ENCODE results near the gene MAP3K2.
A peak's percentile ranks its signal among the peaks of the same experiment; 100 is the strongest.

The MAP3K2 gene

DNA sequence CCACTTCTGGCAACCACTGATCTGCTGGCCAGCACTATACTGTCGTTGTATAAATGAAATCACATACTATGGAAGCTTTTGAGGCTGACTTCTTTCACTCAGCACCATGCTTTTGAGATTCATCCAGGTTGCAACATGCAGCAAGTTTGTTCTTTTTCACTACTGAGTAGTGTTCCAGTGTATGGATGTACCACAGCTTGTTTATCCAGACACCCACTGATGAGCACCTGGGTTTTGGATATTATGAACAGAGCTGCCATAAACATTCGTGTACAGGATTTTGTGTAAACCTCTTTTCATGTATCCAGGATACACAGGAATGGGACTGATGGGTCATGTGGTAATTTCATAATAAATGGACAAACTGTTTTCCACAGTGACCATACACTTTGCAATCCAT lies 104.5 kb downstream of the MAP3K2 start:
- DNase-seq (ENCODE audit: low read depth), result no peak

DNA sequence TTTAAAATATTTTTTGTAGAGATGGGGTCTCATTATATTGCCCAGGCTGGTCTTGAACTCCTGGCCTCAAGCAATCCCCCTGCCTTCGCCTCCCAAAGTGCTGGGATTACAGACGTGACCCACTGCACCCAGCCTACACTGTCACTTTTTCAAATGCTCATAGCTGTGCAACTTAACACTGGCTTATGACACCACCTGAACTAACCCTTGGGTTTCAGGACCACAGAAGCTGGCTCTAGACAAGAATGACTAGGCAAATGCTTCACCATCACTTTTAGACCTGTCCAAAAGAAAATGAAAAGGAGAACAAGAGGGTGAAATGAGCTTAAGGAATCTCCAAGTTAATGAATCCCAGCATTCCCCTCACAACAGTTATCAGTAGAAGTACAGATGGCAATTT lies 107.1 kb downstream of the MAP3K2 start:
- DNase-seq (ENCODE audit: low read depth), result no peak

DNA sequence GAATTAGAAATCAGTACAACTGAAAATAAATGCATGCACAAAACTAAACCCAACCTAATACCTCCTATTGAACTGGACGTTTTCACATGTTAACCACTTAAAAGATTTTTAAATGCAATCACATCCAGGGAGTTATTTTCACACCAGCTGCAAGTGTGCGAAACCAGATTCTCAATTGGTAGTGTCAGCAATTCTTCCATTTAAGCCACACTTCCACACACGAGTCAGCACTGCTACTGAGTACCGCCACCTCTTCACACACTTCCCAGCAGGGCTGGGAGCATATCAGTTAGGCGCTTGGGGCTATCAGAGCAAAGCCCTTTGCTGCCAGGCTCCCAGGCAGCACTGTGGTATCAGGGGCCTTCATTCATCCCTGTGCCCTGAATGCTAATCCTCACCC lies 108.0 kb downstream of the MAP3K2 start:
- no peak for DNase-seq (ENCODE audit: low read depth)

DNA sequence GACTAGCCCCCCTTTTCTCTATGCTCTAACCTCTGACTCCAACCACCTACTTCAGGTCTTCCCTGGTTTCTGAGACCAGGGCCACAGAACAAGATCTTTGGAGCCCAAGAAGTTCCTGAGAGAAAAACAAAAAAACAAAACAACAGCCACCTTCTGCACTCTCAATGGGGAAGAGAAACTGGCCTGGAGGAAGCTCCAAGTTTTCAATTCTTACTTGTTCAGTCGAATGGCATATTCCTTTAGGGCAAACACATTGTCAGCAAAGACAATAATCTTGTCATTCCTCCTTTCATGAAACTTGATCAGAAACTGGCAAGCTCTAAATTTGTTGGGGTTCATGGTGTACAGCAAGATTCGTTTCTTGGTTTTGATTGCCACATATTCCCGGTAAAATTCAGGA lies 108.8 kb downstream of the MAP3K2 start:
- DNase-seq (ENCODE audit: low read depth), result no peak

DNA sequence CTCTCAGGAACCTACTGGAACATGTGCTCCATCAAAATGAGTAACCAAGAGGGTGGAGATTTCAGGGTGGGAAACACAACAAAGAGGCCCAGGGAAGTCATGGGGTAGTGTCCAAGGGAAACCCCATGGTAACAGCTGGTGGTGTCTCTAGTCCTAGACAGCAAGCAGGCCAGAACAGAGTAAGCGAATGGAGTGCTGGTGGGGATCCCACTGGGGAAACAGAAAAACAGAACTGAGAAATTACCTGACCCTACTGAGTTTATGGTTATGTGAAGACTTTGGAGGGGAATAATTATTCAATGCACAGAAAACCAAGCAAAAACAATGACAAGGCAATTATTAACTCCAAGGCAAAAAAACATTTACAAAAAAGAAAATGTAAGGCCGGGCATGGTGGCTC lies 110.7 kb downstream of the MAP3K2 start:
- no peak for DNase-seq (ENCODE audit: low read depth)

DNA sequence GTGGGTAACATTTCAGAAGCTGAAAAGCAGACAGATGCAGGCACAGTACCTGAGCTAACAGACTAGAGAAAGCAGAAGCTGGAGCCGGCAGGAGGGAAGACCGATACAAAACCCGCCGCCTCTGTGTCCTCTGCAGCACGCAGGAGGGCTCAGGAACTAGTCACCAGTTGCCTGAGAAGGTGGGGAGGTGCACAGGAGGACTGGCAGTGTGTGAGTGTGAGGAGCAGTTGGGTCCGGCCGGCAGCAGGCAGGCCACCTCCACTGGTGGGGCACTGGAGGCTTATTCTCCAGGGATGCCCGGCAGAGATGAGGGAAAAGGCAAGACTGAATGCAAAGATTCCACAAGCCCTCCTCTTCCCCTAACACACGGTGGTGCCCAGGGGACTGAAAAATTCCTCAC lies 112.0 kb downstream of the MAP3K2 start:
- DNase-seq (ENCODE audit: low read depth), result no peak

DNA sequence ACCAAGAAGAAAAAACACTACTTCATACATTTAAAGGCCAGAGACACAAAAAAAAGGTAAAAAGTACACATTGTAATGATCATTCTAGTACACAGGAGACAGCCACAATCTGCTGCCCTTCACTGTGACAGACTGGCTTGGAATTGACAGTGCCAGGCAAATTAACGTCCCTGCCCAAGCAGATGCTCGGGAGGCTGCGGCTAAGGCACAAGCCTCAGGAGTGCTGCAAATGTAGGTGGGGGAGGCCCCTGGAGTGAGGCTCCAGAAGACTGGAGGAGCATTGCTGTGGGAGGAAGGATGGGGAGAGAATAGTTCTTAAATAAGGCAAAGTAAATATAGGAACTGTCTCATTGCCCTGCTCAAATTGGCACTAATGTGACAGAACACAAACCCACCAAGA lies 112.4 kb downstream of the MAP3K2 start:
- DNase-seq (ENCODE audit: low read depth), result no peak

DNA sequence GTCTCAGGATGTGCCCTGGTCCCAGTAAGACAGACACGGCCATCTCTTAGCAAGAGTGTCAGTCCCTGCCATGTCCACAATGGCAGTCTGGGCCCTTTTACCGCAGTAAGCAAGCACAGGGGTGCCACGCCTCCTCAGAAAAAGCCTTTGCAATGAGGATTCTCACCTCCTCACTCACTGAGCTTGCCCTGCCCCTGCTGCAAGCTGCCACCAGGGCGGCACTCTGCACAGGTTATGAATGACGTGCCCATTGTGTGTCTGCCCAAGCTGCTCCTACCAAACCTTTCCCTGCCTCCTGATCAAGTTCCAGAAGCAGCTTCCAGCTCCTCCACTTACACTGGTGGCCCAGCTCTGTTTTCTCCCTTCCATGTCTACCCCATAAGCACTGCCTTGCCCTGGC lies 117.1 kb downstream of the MAP3K2 start:
- DNase-seq (ENCODE audit: low read depth), result no peak

DNA sequence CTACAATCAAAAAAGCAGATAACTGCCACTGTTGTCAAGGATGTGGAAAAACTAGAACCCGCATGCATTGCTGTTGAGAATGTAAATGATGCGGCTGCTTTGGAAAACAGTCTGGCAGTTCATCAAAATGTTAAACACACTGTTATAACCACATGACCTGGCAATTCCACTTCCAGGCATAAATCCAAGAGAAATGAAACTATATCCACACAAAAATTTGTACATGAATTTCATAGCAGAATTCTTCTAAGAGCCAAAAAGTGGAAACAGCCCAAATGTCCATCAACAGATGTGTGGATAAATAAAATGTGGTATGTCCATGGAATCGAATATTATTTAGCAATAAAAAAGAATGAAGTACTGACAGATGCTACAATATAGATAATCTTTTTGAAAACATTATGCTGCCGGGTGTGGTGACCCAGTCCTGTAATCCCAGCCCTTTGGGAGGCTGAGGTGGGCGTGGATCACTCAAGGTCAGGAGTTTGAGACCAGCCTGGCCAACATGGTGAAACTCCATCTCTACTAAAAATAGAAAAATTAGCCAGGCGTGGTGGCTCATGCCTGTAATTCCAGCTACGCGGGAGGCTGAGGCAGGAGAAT lies 125.9 kb downstream of the MAP3K2 start:
- peak; percentile 7 for DNase-seq (ENCODE audit: low read depth)

DNA sequence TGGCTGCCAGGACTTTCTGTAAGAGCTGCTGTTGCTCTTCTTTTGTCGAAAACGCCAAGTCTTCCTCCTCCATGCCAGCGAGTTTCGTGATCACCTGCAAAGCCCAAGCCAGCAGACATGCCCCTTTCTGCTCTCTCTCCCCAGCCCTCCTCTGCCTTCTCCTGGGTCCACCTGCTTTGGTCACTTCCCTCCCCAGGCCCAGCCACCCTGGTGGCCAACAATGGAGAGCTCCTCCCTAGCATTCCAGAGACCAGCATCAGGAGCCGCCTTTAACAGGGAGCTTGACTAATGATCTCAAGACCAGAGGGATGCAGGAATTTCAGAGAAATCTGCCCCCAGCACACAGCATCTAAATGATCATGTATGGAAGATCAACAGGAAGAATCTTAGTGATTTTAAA lies 128.4 kb downstream of the MAP3K2 start:
- no peak for DNase-seq (ENCODE audit: low read depth)

DNA sequence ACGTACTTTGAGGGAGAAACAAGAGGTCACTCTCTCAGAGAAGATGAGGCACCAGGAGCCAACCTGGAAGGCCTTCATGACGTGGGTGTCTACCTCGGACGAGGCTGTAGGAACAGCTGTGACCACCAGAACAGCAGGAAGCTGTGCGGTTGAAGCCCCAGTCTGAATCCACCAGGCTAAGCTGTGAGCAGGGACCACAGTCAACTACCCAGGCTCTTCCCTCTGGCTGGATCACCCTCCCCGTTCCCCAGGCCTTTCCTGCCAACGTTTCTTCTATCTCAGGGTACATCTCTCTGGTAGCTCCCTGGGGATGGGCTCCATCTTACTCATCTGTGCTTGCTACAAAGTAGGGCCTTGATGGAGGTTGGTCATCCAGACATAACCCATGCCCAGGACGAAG lies 130.9 kb downstream of the MAP3K2 start:
- DNase-seq (ENCODE audit: low read depth), result no peak

DNA sequence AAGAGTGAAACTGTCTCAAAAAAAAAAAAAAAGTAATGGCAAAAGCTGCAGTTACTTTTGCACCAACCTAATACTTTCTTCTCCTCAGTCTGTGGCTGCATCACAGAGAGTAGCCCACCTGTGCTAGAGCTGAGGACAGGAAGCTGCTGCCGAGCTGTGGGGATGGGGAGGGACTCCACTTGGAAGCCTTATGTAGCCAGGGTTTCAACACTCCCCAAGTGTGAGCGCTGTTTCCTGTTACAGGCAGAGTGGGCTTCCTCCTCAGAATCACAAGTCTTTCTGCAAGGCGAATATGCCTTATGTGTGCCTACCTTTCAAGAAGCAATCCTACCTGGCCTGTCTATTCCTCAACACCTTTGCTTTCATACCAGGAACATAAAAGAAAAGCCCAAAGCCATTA lies 131.4 kb downstream of the MAP3K2 start:
- no peak for DNase-seq (ENCODE audit: low read depth)

DNA sequence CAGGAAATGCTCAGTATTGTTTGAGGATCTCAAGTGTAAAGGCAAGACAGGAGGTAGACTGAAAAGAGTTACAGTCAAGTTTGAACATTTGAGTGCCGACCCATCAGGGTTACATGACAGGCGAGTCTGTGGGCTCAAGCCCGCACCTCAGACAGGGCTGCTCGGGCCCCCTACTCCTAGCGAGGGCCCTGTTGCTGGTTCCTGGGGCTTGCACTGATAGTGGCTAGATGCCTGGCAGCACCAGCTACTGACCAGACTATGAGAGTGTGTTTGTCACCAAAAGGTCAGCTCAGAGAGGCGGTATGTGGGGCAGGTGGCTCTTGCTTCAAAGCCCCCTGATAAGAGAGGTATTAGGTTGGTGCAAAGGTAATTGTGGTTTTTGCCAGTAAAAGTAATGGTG lies 132.1 kb downstream of the MAP3K2 start:
- no peak for DNase-seq (ENCODE audit: low read depth)

DNA sequence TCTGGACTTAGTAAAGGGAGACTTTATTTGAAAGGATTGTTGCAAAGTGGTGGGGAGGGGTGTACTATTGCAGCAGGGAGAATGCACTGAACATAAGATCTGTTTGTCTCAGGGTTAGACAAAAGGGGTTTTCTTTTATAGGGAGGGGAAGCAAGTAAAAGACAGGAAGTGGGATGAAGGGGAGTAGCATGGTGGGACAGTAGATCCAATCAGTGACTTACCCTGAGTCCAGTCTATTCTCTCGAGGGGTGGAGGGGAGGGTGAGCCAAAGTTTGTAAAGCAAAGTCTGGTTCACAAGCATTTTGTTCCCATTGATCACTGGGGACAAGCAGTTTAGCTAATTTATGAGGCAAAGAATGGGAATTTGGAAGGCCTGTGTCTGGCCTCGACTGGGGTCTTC lies 132.6 kb downstream of the MAP3K2 start:
- no peak for DNase-seq (ENCODE audit: low read depth)

DNA sequence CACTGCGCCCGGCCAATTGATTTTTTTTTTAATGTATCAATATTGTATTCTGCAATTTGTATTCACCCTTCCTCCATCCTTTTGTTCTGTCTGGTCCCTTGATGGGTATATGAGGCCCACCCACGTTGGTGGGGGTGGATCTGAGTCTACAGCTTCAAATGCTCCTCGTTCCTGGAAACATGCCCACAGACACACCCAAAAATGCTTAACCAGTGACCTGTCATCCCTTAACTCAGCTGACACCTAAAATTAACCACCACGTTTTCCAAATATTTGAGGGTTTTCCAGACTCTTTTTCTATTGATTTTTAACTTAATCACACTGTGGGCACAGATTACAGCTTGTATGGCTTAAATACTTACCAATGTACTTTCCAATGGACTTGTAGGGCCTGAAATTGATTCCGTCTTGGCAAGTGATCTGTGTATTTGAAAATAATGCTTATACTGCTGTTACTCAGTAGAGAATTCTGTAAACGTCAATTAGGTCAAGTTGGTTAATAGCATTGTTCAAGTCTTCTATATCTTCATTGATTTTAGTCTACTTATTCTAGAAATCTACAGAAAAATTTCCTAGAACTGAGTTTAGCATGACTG lies 133.3 kb downstream of the MAP3K2 start:
- no peak for DNase-seq (ENCODE audit: low read depth)
